ENCODE measurements around the gene SLC66A1. TPM values are rescaled to one million over a fixed set of nuclear protein-coding genes. Genes with fewer than 3 reads are reported as not detected.

The SLC66A1 gene
- total and polyA plus RNA-seq, 2 donors (not counting 3 experiments of a cell fraction or from before 2014, with no cell fraction given): 15.3 to 32.6 TPM

DNA sequence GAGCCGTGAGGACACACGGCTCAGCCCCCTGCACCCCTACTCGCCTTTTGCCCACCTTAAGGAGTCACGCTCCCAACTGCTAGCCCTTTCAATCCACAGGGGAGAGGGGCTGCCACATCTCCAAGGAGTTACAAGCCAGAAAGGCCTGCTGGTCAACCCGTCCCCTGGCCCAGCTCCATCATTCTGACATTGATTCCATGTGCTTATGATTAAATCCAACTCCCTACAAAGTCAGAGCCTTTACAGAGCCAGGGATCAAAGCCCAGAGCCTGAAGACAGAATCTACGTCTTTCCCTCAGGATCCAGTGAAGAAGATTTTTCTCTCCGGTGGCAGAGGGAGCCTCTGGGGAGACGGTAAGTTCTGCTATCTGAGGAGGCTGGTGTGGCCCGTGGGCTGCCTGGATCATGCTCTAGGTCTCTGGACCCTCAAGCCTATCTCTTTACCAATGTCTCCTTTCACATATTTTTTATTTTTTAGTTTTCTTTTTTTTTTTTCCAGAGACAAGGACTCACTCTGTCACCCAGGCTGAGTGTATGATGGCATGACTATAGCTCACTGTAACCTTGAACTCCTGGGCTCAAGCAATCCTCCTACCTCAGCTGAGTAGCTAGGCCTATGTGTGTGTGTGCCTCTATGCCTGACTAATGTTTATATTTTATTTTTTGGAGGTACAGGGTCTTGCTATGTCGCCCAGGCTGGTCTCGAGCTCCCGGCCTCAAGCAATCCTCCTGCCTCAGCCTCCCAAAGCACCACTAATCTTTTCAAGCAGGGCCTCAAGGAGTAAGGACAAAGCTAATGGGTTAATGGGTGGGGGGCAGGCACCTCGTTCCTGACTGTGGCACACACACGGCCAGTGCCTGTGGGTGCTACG is 61.3 kb downstream of the SLC66A1 start:
- CTCF ChIA-PET: interaction anchor here (0.9 to 1.9 kb wide), 6 partner anchors 9 to 280 kb away, joined by 3 to 6 read pairs (median 4); no protein-coding TSS in a partner anchor
- H3K9ac ChIP-seq (replicated peaks; ENCODE audit: extremely low read depth, insufficient read depth, low read length): no peak overlapping the region
- DNase-seq (ENCODE audit: low read depth, low spot score): no peak

More for the DNA sequence above, 61.3 kb downstream of the SLC66A1 start:
- no peaks in the 10 kb centered on the region for H3K9me1 ChIP-seq (replicated peaks; ENCODE audit: control insufficient read depth, extremely low read depth, insufficient read depth, low read length)
- no peak for FAIRE-seq
- no peak overlapping the region for H3K4me2 ChIP-seq (ENCODE audit: insufficient read depth, low read length)
- dilution Hi-C loops (cut with MboI; ENCODE audit: extremely low pct_ligation_motif_present, low sequenced_read_pairs) (no loop called here), intact Hi-C loops (cut with micrococcal nuclease) (no loop called here)
- H3K36me3 ChIP-seq (ENCODE audit: control insufficient read depth in 2 of 2, extremely low read depth in 1 of 2, insufficient read depth in 2 of 2, low read length in 2 of 2): peaks cover 4 to 36% of the 10 kb centered on the region in 2 experiments
- no peak overlapping the region for H3K27ac ChIP-seq (ENCODE audit: insufficient read depth, low read depth, low read length)
- H3K9me3 ChIP-seq (replicated peaks; ENCODE audit: control insufficient read depth, insufficient read depth, low read length): no peaks in the 10 kb centered on the region
- H4K20me1 ChIP-seq (replicated peaks; ENCODE audit: control insufficient read depth, extremely low read depth, insufficient read depth, low read length): peaks cover 2% of the 10 kb centered on the region
- TF ChIP-seq MYC (IDR thresholded peaks at IDR 0.05; ENCODE audit: low read depth, low read length) (no peak), EZH2 (IDR thresholded peaks at IDR 0.05; ENCODE audit: borderline replicate concordance, low read depth, low read length, severe bottlenecking) (no peak), POLR2A (IDR thresholded peaks at IDR 0.05; ENCODE audit: low read depth, low read length) (no peak), MAX (IDR thresholded peaks at IDR 0.05; ENCODE audit: insufficient read depth, insufficient read length) (no peak), FOS (IDR thresholded peaks at IDR 0.05; ENCODE audit: borderline replicate concordance, insufficient read depth, low read length) (no peak), GATA2 (IDR thresholded peaks at IDR 0.05; ENCODE audit: insufficient read depth, insufficient read length, low read depth, low read length) (no peak), CTCF (IDR thresholded peaks at IDR 0.05; ENCODE audit: extremely low read depth in 1 of 2, insufficient read depth in 1 of 2, low read depth in 1 of 2, low read length in 2 of 2) (no peak), POLR2AphosphoS5 (IDR thresholded peaks at IDR 0.05; ENCODE audit: insufficient read depth, low read depth, low read length) (no peak), JUN (IDR thresholded peaks at IDR 0.05; ENCODE audit: borderline replicate concordance, insufficient read depth, insufficient read length, low read depth) (no peak)
- H2AFZ ChIP-seq (ENCODE audit: low read depth, low read length): no peak overlapping the region
- H3K4me3 ChIP-seq (replicated peaks in 1 of 3; ENCODE audit: insufficient read depth in 1 of 3, low read depth in 1 of 3, low read length in 3 of 3): no peak overlapping the region
- no TSS peak for BruUV-seq (replicated peaks)
- H3K27me3 ChIP-seq (ENCODE audit: control insufficient read depth in 2 of 2, insufficient read depth in 2 of 2, low read length in 2 of 2): no peaks in the 10 kb centered on the region
- no peaks in the 10 kb centered on the region for H3K4me1 ChIP-seq (ENCODE audit: control insufficient read depth, extremely low read depth, insufficient read depth, low read length)
- H3K79me2 ChIP-seq (ENCODE audit: control insufficient read depth, insufficient read depth, low read length): no peaks in the 10 kb centered on the region
- POLR2A ChIA-PET: interaction anchor here (0.6 kb wide), 1 partner anchor 14 kb away, joined by 6 read pairs; no protein-coding TSS in a partner anchor

All from endothelial cell of umbilical vein (primary cell).